ENCODE measurements around the gene TUB. TPM values are rescaled to one million over a fixed set of nuclear protein-coding genes. Genes with fewer than 3 reads are reported as not detected.
A peak's percentile ranks its signal among the peaks of the same experiment; 100 is the strongest.

Gene TUB
- total and polyA plus RNA-seq, 10 donors: 0.17 to 3.2 (median 1.8) TPM

DNA sequence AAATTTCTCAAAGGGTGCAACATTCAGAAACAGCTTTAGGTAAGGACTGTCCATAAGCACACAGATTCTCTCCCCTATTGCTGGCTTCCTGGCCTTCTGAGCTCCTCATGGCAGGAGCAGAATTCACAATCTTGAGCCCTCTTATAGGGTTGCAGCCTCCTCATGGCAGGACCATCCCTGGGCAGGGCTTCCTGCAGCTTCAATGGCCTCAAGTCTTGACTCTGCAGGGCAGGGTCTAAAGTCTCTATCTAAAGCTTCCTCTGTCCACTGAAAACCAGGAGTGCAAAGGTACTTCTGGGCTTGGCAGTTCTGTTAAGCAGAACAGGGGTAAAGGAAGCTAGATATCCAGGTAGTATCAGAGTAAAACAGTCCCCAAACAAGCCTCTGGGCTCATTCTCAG, 28.7 kb downstream of the TUB start:
- TF ChIP-seq POLR2A (IDR thresholded peaks at IDR 0.05): no peak
- TF ChIP-seq CTCF (IDR thresholded peaks at IDR 0.05 in 8 of 11, conservative IDR thresholded peaks at IDR 0.05 in 3 of 11): no peak
- no peak for TF ChIP-seq POLR2AphosphoS5 (IDR thresholded peaks at IDR 0.05)
- H3K27ac ChIP-seq: no peak overlapping the region
- DNase-seq: no peak
- H3K4me3 ChIP-seq: no peak overlapping the region
- H3K4me1 ChIP-seq: no peaks in the 10 kb centered on the region
- H3K9me3 ChIP-seq: peaks cover 0 to 12% (median 8%) of the 10 kb centered on the region in 8 donors
- peaks cover 0 to 76% (median 22%) of the 10 kb centered on the region in 6 donors for H3K36me3 ChIP-seq
- H3K27me3 ChIP-seq (replicated peaks in 1 of 7): no peaks in the 10 kb centered on the region
- intact Hi-C loops (cut with DNase I; ENCODE audit: low total_unique reads): no loop called here

DNA sequence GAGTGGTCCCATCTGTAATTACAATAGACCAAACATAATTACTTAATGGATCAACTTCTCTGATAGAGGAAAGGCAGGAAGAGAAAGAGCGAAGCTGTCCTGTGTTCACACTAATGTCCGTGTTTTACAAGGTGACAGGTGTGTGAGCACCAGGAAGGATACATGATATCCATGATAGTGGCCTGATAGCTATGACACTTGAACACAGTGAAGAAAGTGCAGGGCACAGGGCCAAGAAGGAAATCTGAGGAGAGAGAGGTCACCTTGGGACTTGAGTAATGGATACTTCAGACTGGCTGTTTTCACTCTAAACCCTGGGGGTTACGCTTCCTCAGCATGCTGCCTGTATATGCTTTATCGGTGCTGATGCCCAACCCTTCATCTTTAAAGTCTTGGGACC, 29.4 kb downstream of the TUB start:
- TF ChIP-seq POLR2A (IDR thresholded peaks at IDR 0.05) (no peak), CTCF (IDR thresholded peaks at IDR 0.05 in 8 of 11, conservative IDR thresholded peaks at IDR 0.05 in 3 of 11) (no peak), POLR2AphosphoS5 (IDR thresholded peaks at IDR 0.05) (no peak)
- H3K27ac ChIP-seq: no peak overlapping the region
- WGBS, 5 donors: 82 to 94% (median 90%) methylated on average over 4 of the region's 4 CpGs
- H3K9me3 ChIP-seq: peaks cover 0 to 19% (median 15%) of the 10 kb centered on the region in 8 donors
- H3K4me1 ChIP-seq: no peaks in the 10 kb centered on the region
- no peaks in the 10 kb centered on the region for H3K27me3 ChIP-seq (replicated peaks in 1 of 7)
- intact Hi-C loops (cut with DNase I; ENCODE audit: low total_unique reads): no loop called here
- no peak for DNase-seq
- peaks cover 0 to 77% (median 22%) of the 10 kb centered on the region in 6 donors for H3K36me3 ChIP-seq
- no peak overlapping the region for H3K4me3 ChIP-seq

DNA sequence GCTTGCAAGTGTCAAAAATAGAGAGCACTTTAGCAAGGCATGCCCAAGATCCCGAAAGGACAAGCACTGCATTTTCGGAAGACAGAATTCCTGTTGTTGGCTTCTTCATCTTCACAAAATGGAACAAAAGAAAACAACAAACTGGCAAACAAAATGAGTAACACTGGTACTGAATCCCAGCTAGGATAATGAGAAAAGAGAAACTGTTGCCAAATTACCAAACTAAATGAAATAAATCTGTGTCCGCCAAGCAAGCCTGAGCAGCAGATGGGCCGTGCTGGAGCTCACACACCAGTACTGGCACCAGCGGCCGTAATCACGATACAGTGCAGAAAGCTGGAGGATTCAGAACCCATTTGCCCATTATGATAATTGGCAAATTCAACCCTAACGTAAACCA, 30.6 kb downstream of the TUB start:
- peak; percentile 39 for DNase-seq
- H3K4me3 ChIP-seq: no peak overlapping the region
- H3K9me3 ChIP-seq: peaks cover 0 to 28% (median 21%) of the 10 kb centered on the region in 8 donors
- H3K27ac ChIP-seq: no peak overlapping the region
- intact Hi-C loops (cut with DNase I; ENCODE audit: low total_unique reads): no loop called here
- H3K27me3 ChIP-seq (replicated peaks in 1 of 7): no peaks in the 10 kb centered on the region
- 91 to 94% (median 93%) methylated on average over 8 of the region's 8 CpGs for WGBS, 5 donors
- H3K4me1 ChIP-seq: no peaks in the 10 kb centered on the region
- TF ChIP-seq POLR2A (IDR thresholded peaks at IDR 0.05) (no peak), POLR2AphosphoS5 (IDR thresholded peaks at IDR 0.05) (no peak), CTCF (IDR thresholded peaks at IDR 0.05 in 8 of 11, conservative IDR thresholded peaks at IDR 0.05 in 3 of 11) (no peak)
- H3K36me3 ChIP-seq: peaks cover 0 to 71% (median 18%) of the 10 kb centered on the region in 6 donors

GRCh38 chr11:8122173-8122764, 41.3 kb downstream of the TUB start:
- H3K9me3 ChIP-seq: peaks cover 0 to 20% (median 4%) of the 10 kb centered on the region in 8 donors
- intact Hi-C loops (cut with DNase I; ENCODE audit: low total_unique reads): no loop called here

More at GRCh38 chr11:8122173-8122764, 41.3 kb downstream of the TUB start:
- no peak for DNase-seq
- no peak overlapping the region for H3K27ac ChIP-seq
- TF ChIP-seq POLR2A (IDR thresholded peaks at IDR 0.05): no peak
- no peak for TF ChIP-seq POLR2AphosphoS5 (IDR thresholded peaks at IDR 0.05)
- no peak for TF ChIP-seq CTCF (IDR thresholded peaks at IDR 0.05 in 8 of 11, conservative IDR thresholded peaks at IDR 0.05 in 3 of 11)
- WGBS, 5 donors: 75 to 92% (median 82%) methylated on average over 1 of the region's 1 CpG
- no peaks in the 10 kb centered on the region for H3K4me1 ChIP-seq
- H3K27me3 ChIP-seq (replicated peaks in 1 of 7): no peaks in the 10 kb centered on the region
- peaks cover 0 to 25% (median 0%) of the 10 kb centered on the region in 6 donors for H3K36me3 ChIP-seq
- H3K4me3 ChIP-seq: no peak overlapping the region

Data from spleen (tissue), 11 donors.